HepG2 (cell line): ENCODE measurements around the gene AKAP9. TPM values are rescaled to one million over a fixed set of nuclear protein-coding genes. Genes with fewer than 3 reads are reported as not detected.

Experiments
- ETV5 ChIP-seq: IDR thresholded peaks from 2 replicates; pipeline ENCODE4 v1.6.1; 2018; ENCODE audit warnings: missing biosample characterization, missing genetic modification reagents, inconsistent platforms, borderline replicate concordance
- FOXK1 ChIP-seq: sonication (generic); formaldehyde crosslinking; IDR thresholded peaks from 2 replicates; pipeline ENCODE4 v1.4.0; 2020; ENCODE audit warnings: low read depth, missing genetic modification reagents, borderline replicate concordance
- ISL2 ChIP-seq: sonication (generic); formaldehyde crosslinking; IDR thresholded peaks from 2 replicates; pipeline ENCODE4 v1.5.0; 2020; ENCODE audit warnings: missing genetic modification reagents
- KDM2A ChIP-seq: sonication (generic); formaldehyde crosslinking; IDR thresholded peaks from 2 replicates; pipeline ENCODE4 v1.4.0; 2020; ENCODE audit warnings: low read depth, missing genetic modification reagents, borderline replicate concordance
- MTA1 ChIP-seq: sonication (generic); formaldehyde crosslinking; IDR thresholded peaks from 2 replicates; pipeline ENCODE4 v1.4.0; 2020; ENCODE audit warnings: missing genetic modification reagents, mild to moderate bottlenecking, borderline replicate concordance
- RARA ChIP-seq: IDR thresholded peaks from 2 replicates; pipeline ENCODE4 v1.6.1; 2016; ENCODE audit warnings: missing genetic modification reagents, missing compliant biosample characterization
- SAFB2 ChIP-seq: sonication (generic); formaldehyde crosslinking; IDR thresholded peaks from 2 replicates; pipeline ENCODE4 v1.5.1; 2020; ENCODE audit warnings: missing genetic modification reagents, low read depth, mild to moderate bottlenecking, borderline replicate concordance
- TAF1 ChIP-seq: sonication (generic); formaldehyde crosslinking; IDR thresholded peaks from 2 replicates; pipeline ENCODE4 v1.4.0; 2020; ENCODE audit warnings: missing genetic modification reagents
- TMF1 ChIP-seq: sonication (generic); formaldehyde crosslinking; IDR thresholded peaks from 2 replicates; pipeline ENCODE4 v1.8.1; 2022; ENCODE audit warnings: low read depth, missing genetic modification reagents
- ZFY ChIP-seq: sonication (generic); formaldehyde crosslinking; IDR thresholded peaks from 2 replicates; pipeline ENCODE4 v1.4.0; 2020; ENCODE audit warnings: missing genetic modification reagents
- ZNF318 ChIP-seq: sonication (generic); formaldehyde crosslinking; IDR thresholded peaks from 2 replicates; pipeline ENCODE4 v1.4.0; 2020; ENCODE audit warnings: mild to moderate bottlenecking, missing genetic modification reagents
- ZNF431 ChIP-seq: sonication (generic); formaldehyde crosslinking; IDR thresholded peaks from 2 replicates; pipeline ENCODE4 v1.9.0; 2022; ENCODE audit warnings: missing genetic modification reagents, low read depth, mild to moderate bottlenecking, borderline replicate concordance
- ZNF609 ChIP-seq: sonication (generic); formaldehyde crosslinking; IDR thresholded peaks from 2 replicates; pipeline ENCODE4 v1.4.0; 2020; ENCODE audit warnings: mild to moderate bottlenecking, missing genetic modification reagents, borderline replicate concordance
- ZNF724P ChIP-seq: sonication (generic); formaldehyde crosslinking; IDR thresholded peaks from 2 replicates; pipeline ENCODE4 v1.8.0; 2022; ENCODE audit warnings: missing genetic modification reagents, borderline replicate concordance
- ZNF788 ChIP-seq: sonication (generic); formaldehyde crosslinking; IDR thresholded peaks from 2 replicates; pipeline ENCODE4 v1.5.0; 2020; ENCODE audit warnings: mild to moderate bottlenecking, missing genetic modification reagents, borderline replicate concordance
- polyA plus RNA-seq, 8 experiments: library from polyadenylated mRNA; depleted of rRNA in 3 of 8; stranded (reverse) in 7 of 8; unstranded in 1 of 8; fragments of >200 nt; fragmentation: Illumina TruSeq in 4 of 8; extraction: Trizol in 4 of 8; gene quantifications; 2 replicates each; pipeline versions ENCODE4 v1.2.1 to v1.2.3, GENCODE V29; 2011 to 2016; ENCODE audit warnings: low read depth in 4 of 8, missing spikeins in 1 of 8, mixed read lengths in 1 of 8; ENCODE audit not compliant: insufficient read depth in 1 of 8
- total RNA-seq, 5 experiments: library from RNA; depleted of rRNA; stranded (reverse); fragments of >200 nt; fragmentation: Illumina TruSeq; extraction: Trizol; gene quantifications; 2 replicates each; pipeline ENCODE4 v1.2.3, GENCODE V29; 2016; ENCODE audit warnings: low read depth in 1 of 5

AKAP9 gene
- total and polyA plus RNA-seq, 2 of the 13 experiments (the other 11 are each of a cell fraction or from before 2014, with no cell fraction given), result 27.6 to 33.1 TPM

GRCh38 chr7:91940572-91941341 is at the start of gene AKAP9 (continued):
- TF ChIP-seq KDM2A (CRISPR knock-in tag), result peak; percentile 81; the same call in 1 of the 2 replicates
- peak; percentile 75; the same call in 1 of the 2 replicates for TF ChIP-seq ZNF724P (CRISPR knock-in tag)
- TF ChIP-seq ETV5 (CRISPR knock-in tag), result peak; percentile 29; the same call in 1 of the 2 replicates
- peak; percentile 65 for TF ChIP-seq ISL2
- TF ChIP-seq FOXK1, result peak; percentile 95
- no peak; the same call in 1 of the 2 replicates for TF ChIP-seq ZNF431
- TF ChIP-seq SAFB2 (CRISPR knock-in tag), result peak; percentile 58; the same call in 1 of the 2 replicates
- TF ChIP-seq TMF1 (CRISPR knock-in tag), result peak; percentile 78; the same call in 1 of the 2 replicates
- peak; percentile 95 for TF ChIP-seq MTA1 (CRISPR knock-in tag)
- TF ChIP-seq ZFY (CRISPR knock-in tag), result peak; percentile 87
- peak; percentile 58 for TF ChIP-seq RARA
- TF ChIP-seq ZNF788 (CRISPR knock-in tag), result peak; percentile 98
- peak; percentile 97 for TF ChIP-seq TAF1
- no peak; the same call in 1 of the 2 replicates for TF ChIP-seq ZNF318
- TF ChIP-seq ZNF609, result peak; percentile 79
